HepG2 (cell line): ENCODE data around the gene DUSP7. TPM values are rescaled to one million over a fixed set of nuclear protein-coding genes. Genes with fewer than 3 reads are reported as not detected.

ENCODE experiments used
- HOXA3 ChIP-seq: sonication (generic); formaldehyde crosslinking; IDR thresholded peaks from 2 replicates; pipeline ENCODE4 v1.5.0; 2020; ENCODE audit warnings: missing genetic modification reagents
- KMT2A ChIP-seq: sonication (generic); formaldehyde crosslinking; IDR thresholded peaks from 2 replicates; pipeline ENCODE4 v1.4.0; 2020; ENCODE audit warnings: missing genetic modification reagents
- NFRKB ChIP-seq: fragments of 450-650 bp; IDR thresholded peaks from 2 replicates; pipeline ENCODE4 v1.6.1; 2017
- RFX5 ChIP-seq: IDR thresholded peaks from 2 replicates; pipeline ENCODE4 v1.6.1; 2011; ENCODE audit warnings: low read depth, low read length, improper control_type of control experiment
- SMAD9 ChIP-seq: sonication (generic); formaldehyde crosslinking; IDR thresholded peaks from 2 replicates; pipeline ENCODE4 v1.5.1; 2020; ENCODE audit warnings: mild to moderate bottlenecking, missing genetic modification reagents
- ZNF34 ChIP-seq: sonication (generic); formaldehyde crosslinking; IDR thresholded peaks from 2 replicates; pipeline ENCODE4 v1.4.0; 2020; ENCODE audit warnings: mild to moderate bottlenecking, missing genetic modification reagents, borderline replicate concordance
- ZNF441 ChIP-seq: sonication (generic); formaldehyde crosslinking; IDR thresholded peaks from 2 replicates; pipeline ENCODE4 v1.7.0; 2021; ENCODE audit warnings: missing genetic modification reagents, borderline replicate concordance
- polyA plus RNA-seq, 8 experiments: library from polyadenylated mRNA; depleted of rRNA in 3 of 8; stranded (reverse) in 7 of 8; unstranded in 1 of 8; fragments of >200 nt; fragmentation: Illumina TruSeq in 4 of 8; extraction: Trizol in 4 of 8; gene quantifications; 2 replicates each; pipeline versions ENCODE4 v1.2.1 to v1.2.3, GENCODE V29; 2011 to 2016; ENCODE audit warnings: low read depth in 4 of 8, missing spikeins in 1 of 8, mixed read lengths in 1 of 8; ENCODE audit not compliant: insufficient read depth in 1 of 8
- total RNA-seq, 5 experiments: library from RNA; depleted of rRNA; stranded (reverse); fragments of >200 nt; fragmentation: Illumina TruSeq; extraction: Trizol; gene quantifications; 2 replicates each; pipeline ENCODE4 v1.2.3, GENCODE V29; 2016; ENCODE audit warnings: low read depth in 1 of 5
- TF ChIP-seq, protein P1 (sequence below): IDR thresholded peaks from 2 replicates; pipeline ENCODE4 v1.6.1; 2016; ENCODE audit warnings: missing compliant biosample characterization, missing genetic modification reagents, borderline replicate concordance
- TF ChIP-seq, protein P2 (sequence below): sonication (generic); formaldehyde crosslinking; IDR thresholded peaks from 2 replicates; pipeline ENCODE4 v1.4.0; 2020; ENCODE audit warnings: missing genetic modification reagents
- TF ChIP-seq, protein P3 (sequence below): sonication (generic); formaldehyde crosslinking; IDR thresholded peaks from 2 replicates; pipeline ENCODE4 v1.4.0; 2020; ENCODE audit warnings: mild to moderate bottlenecking, missing genetic modification reagents
- TF ChIP-seq, protein P4 (sequence below): sonication (generic); formaldehyde crosslinking; IDR thresholded peaks from 2 replicates; pipeline ENCODE4 v1.4.0; 2020; ENCODE audit warnings: missing genetic modification reagents
- TF ChIP-seq, protein P5 (sequence below): sonication (generic); formaldehyde crosslinking; IDR thresholded peaks from 2 replicates; pipeline ENCODE4 v1.5.1; 2020; ENCODE audit warnings: mild to moderate bottlenecking, missing genetic modification reagents
- TF ChIP-seq, protein P6 (sequence below): sonication (generic); formaldehyde crosslinking; IDR thresholded peaks from 2 replicates; pipeline ENCODE4 v1.4.0; 2020; ENCODE audit warnings: low read depth, mild to moderate bottlenecking, missing genetic modification reagents

The DUSP7 gene
- total and polyA plus RNA-seq, 2 of the 13 experiments (the other 11 are each of a cell fraction or from before 2014, with no cell fraction given): 6.6 to 8.8 TPM

DNA sequence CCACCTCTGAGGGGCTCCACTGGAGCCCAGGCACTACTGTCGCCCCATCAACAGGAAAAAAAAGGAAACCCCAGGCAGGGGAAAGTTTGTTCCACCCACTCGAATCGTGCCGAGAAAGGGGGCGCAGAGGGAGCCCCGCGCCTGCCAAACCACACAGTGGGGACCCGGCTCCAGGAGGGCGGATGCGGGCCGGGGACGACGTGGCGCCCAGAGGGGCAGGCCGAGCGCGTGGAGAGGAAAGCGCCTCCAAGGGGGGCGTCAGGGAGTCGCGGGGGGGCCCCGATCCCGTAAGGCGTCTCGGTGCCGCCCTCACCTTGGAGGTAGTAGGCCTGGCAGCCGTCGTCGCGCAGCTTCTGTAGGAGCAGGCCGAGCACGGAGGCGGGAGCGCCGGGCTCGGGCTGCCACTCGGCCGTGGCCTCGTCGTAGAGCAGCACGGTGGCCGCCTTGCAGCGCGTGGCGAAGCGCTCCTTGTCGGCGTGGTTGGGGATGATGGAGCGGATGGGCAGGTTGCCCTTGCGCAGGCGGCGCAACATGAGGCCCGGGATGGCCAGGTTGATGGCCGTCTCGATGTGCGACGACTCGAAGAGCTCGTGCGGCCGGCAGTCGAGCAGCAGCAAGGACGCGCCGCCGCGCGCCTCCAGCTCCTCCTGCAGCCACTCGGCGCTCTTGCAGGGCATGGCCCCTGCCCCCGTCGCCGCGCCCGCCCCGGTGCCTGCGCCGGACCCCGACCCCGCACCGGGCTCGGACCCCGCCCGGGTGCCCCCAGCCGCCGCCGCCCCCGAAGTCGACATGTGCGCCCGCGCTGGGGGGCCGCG, 627 bp downstream of the DUSP7 start (continued):
- TF ChIP-seq, protein P1, sequence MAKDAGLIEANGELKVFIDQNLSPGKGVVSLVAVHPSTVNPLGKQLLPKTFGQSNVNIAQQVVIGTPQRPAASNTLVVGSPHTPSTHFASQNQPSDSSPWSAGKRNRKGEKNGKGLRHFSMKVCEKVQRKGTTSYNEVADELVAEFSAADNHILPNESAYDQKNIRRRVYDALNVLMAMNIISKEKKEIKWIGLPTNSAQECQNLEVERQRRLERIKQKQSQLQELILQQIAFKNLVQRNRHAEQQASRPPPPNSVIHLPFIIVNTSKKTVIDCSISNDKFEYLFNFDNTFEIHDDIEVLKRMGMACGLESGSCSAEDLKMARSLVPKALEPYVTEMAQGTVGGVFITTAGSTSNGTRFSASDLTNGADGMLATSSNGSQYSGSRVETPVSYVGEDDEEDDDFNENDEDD (CRISPR knock-in tag): peak; percentile 88; the same call in 1 of the 2 replicates
- TF ChIP-seq, protein P2, sequence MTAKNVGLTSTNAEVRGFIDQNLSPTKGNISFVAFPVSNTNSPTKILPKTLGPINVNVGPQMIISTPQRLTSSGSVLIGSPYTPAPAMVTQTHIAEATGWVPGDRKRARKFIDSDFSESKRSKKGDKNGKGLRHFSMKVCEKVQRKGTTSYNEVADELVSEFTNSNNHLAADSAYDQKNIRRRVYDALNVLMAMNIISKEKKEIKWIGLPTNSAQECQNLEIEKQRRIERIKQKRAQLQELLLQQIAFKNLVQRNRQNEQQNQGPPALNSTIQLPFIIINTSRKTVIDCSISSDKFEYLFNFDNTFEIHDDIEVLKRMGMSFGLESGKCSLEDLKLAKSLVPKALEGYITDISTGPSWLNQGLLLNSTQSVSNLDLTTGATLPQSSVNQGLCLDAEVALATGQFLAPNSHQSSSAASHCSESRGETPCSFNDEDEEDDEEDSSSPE: peak; percentile 79
- TF ChIP-seq, protein P3, sequence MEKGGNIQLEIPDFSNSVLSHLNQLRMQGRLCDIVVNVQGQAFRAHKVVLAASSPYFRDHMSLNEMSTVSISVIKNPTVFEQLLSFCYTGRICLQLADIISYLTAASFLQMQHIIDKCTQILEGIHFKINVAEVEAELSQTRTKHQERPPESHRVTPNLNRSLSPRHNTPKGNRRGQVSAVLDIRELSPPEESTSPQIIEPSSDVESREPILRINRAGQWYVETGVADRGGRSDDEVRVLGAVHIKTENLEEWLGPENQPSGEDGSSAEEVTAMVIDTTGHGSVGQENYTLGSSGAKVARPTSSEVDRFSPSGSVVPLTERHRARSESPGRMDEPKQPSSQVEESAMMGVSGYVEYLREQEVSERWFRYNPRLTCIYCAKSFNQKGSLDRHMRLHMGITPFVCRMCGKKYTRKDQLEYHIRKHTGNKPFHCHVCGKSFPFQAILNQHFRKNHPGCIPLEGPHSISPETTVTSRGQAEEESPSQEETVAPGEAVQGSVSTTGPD (CRISPR knock-in tag): no peak
- TF ChIP-seq, protein P4, sequence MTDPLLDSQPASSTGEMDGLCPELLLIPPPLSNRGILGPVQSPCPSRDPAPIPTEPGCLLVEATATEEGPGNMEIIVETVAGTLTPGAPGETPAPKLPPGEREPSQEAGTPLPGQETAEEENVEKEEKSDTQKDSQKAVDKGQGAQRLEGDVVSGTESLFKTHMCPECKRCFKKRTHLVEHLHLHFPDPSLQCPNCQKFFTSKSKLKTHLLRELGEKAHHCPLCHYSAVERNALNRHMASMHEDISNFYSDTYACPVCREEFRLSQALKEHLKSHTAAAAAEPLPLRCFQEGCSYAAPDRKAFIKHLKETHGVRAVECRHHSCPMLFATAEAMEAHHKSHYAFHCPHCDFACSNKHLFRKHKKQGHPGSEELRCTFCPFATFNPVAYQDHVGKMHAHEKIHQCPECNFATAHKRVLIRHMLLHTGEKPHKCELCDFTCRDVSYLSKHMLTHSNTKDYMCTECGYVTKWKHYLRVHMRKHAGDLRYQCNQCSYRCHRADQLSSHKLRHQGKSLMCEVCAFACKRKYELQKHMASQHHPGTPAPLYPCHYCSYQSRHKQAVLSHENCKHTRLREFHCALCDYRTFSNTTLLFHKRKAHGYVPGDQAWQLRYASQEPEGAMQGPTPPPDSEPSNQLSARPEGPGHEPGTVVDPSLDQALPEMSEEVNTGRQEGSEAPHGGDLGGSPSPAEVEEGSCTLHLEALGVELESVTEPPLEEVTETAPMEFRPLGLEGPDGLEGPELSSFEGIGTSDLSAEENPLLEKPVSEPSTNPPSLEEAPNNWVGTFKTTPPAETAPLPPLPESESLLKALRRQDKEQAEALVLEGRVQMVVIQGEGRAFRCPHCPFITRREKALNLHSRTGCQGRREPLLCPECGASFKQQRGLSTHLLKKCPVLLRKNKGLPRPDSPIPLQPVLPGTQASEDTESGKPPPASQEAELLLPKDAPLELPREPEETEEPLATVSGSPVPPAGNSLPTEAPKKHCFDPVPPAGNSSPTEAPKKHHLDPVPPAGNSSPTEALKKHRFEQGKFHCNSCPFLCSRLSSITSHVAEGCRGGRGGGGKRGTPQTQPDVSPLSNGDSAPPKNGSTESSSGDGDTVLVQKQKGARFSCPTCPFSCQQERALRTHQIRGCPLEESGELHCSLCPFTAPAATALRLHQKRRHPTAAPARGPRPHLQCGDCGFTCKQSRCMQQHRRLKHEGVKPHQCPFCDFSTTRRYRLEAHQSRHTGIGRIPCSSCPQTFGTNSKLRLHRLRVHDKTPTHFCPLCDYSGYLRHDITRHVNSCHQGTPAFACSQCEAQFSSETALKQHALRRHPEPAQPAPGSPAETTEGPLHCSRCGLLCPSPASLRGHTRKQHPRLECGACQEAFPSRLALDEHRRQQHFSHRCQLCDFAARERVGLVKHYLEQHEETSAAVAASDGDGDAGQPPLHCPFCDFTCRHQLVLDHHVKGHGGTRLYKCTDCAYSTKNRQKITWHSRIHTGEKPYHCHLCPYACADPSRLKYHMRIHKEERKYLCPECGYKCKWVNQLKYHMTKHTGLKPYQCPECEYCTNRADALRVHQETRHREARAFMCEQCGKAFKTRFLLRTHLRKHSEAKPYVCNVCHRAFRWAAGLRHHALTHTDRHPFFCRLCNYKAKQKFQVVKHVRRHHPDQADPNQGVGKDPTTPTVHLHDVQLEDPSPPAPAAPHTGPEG (CRISPR knock-in tag): peak; percentile 93
- TF ChIP-seq, protein P5, sequence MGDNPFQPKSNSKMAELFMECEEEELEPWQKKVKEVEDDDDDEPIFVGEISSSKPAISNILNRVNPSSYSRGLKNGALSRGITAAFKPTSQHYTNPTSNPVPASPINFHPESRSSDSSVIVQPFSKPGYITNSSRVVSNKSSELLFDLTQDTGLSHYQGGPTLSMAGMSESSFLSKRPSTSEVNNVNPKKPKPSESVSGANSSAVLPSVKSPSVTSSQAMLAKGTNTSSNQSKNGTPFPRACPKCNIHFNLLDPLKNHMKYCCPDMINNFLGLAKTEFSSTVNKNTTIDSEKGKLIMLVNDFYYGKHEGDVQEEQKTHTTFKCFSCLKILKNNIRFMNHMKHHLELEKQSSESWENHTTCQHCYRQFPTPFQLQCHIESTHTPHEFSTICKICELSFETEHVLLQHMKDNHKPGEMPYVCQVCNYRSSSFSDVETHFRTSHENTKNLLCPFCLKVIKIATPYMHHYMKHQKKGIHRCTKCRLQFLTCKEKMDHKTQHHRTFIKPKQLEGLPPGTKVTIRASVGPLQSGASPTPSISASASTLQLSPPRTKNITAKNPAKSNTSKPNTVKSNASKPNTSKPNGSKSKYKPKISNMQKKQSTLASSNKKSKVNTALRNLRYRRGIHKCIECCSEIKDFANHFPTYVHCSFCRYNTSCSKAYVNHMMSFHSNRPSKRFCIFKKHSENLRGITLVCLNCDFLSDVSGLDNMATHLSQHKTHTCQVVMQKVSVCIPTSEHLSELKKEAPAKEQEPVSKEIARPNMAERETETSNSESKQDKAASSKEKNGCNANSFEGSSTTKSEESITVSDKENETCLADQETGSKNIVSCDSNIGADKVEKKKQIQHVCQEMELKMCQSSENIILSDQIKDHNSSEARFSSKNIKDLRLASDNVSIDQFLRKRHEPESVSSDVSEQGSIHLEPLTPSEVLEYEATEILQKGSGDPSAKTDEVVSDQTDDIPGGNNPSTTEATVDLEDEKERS: no peak; the same call in 1 of the 2 replicates
- TF ChIP-seq ZNF441 (CRISPR knock-in tag) (peak; percentile 39; the same call in 1 of the 2 replicates), ZNF34 (CRISPR knock-in tag) (no peak), RFX5 (no peak), NFRKB (no peak), HOXA3 (CRISPR knock-in tag) (peak; percentile 73), SMAD9 (CRISPR knock-in tag) (0 out of 2 replicates have a peak, but pooled peaks have one; percentile 75), KMT2A (CRISPR knock-in tag) (0 out of 2 replicates have a peak, but pooled peaks have one; percentile 31)
- TF ChIP-seq, protein P6, sequence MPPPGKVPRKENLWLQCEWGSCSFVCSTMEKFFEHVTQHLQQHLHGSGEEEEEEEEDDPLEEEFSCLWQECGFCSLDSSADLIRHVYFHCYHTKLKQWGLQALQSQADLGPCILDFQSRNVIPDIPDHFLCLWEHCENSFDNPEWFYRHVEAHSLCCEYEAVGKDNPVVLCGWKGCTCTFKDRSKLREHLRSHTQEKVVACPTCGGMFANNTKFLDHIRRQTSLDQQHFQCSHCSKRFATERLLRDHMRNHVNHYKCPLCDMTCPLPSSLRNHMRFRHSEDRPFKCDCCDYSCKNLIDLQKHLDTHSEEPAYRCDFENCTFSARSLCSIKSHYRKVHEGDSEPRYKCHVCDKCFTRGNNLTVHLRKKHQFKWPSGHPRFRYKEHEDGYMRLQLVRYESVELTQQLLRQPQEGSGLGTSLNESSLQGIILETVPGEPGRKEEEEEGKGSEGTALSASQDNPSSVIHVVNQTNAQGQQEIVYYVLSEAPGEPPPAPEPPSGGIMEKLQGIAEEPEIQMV: peak; percentile 70; the same call in 1 of the 2 replicates
